ENCODE data around the gene LGI4. TPM values are rescaled to one million over a fixed set of nuclear protein-coding genes. Genes with fewer than 3 reads are reported as not detected.

The LGI4 gene
- total and polyA plus RNA-seq, 12 donors: 0.17 to 22.4 (median 1.5) TPM

- intact Hi-C loops (cut with DNase I): no loop called here
Observed at GRCh38 chr19:35095667-35096368, 39.0 kb downstream of the LGI4 start.

GRCh38 chr19:35094656-35095055, 40.2 kb downstream of the LGI4 start:
- no peak for TF ChIP-seq CTCF (IDR thresholded peaks at IDR 0.05)
- no peak for TF ChIP-seq POLR2A (IDR thresholded peaks at IDR 0.05)
- peaks cover 11% of the 10 kb centered on the region for H3K27me3 ChIP-seq
- intact Hi-C loops (cut with DNase I): loop anchor here in 1 of 2 donors (5.0 kb wide), 1 partner anchor 122 kb away; no protein-coding TSS in a partner anchor
- no peak overlapping the region for H3K27ac ChIP-seq
- H3K36me3 ChIP-seq (replicated peaks in 1 of 2): no peaks in the 10 kb centered on the region
- H3K9me3 ChIP-seq (replicated peaks in 1 of 3): no peaks in the 10 kb centered on the region
- 86 to 91% (median 89%) methylated on average over 4 of the region's 4 CpGs for WGBS, 4 donors
- no peak overlapping the region for H3K4me3 ChIP-seq
- peaks cover 0 to 6% of the 10 kb centered on the region in 2 donors for H3K4me1 ChIP-seq (replicated peaks in 1 of 2)
- no peak for DNase-seq

More at GRCh38 chr19:35095667-35096368, 39.0 kb downstream of the LGI4 start:
- Histone ChIP-seq H3K36me3 (replicated peaks in 1 of 2) (no peaks in the 10 kb centered on the region), H3K27me3 (peaks cover 9% of the 10 kb centered on the region), H3K4me1 (replicated peaks in 1 of 2) (peaks cover 0 to 1% of the 10 kb centered on the region in 2 donors), H3K4me3 (no peak overlapping the region), H3K27ac (no peak overlapping the region), H3K9me3 (replicated peaks in 1 of 3) (no peaks in the 10 kb centered on the region)
- 72 to 80% (median 77%) methylated on average over 8 of the region's 8 CpGs for WGBS, 4 donors
- TF ChIP-seq POLR2A (IDR thresholded peaks at IDR 0.05): no peak
- no peak for TF ChIP-seq CTCF (IDR thresholded peaks at IDR 0.05)
- DNase-seq: no peak

GRCh38 chr19:35093941-35094647, 40.8 kb downstream of the LGI4 start:
- WGBS, 4 donors: 77 to 94% (median 84%) methylated on average over 5 to 11 of the region's 11 CpGs
- Histone ChIP-seq H3K36me3 (replicated peaks in 1 of 2) (no peaks in the 10 kb centered on the region), H3K9me3 (replicated peaks in 1 of 3) (no peaks in the 10 kb centered on the region), H3K4me1 (replicated peaks in 1 of 2) (peaks cover 0 to 6% of the 10 kb centered on the region in 2 donors), H3K4me3 (no peak overlapping the region), H3K27ac (no peak overlapping the region), H3K27me3 (peaks cover 11% of the 10 kb centered on the region)
- TF ChIP-seq POLR2A (IDR thresholded peaks at IDR 0.05) (no peak), CTCF (IDR thresholded peaks at IDR 0.05) (no peak)
- no peak for DNase-seq
- intact Hi-C loops (cut with DNase I): loop anchor here in 1 of 2 donors (5.0 kb wide), 1 partner anchor 122 kb away; no protein-coding TSS in a partner anchor

- TF ChIP-seq POLR2A (IDR thresholded peaks at IDR 0.05) (no peak), CTCF (IDR thresholded peaks at IDR 0.05) (no peak)
- WGBS, 4 donors: 83 to 89% (median 86%) methylated on average over 5 of the region's 5 CpGs
Observed at GRCh38 chr19:35093430-35093829, 41.4 kb downstream of the LGI4 start.

More at GRCh38 chr19:35093430-35093829, 41.4 kb downstream of the LGI4 start:
- Histone ChIP-seq H3K27me3 (peaks cover 11% of the 10 kb centered on the region), H3K27ac (no peak overlapping the region), H3K9me3 (replicated peaks in 1 of 3) (no peaks in the 10 kb centered on the region), H3K4me1 (replicated peaks in 1 of 2) (peaks cover 0 to 6% of the 10 kb centered on the region in 2 donors), H3K36me3 (replicated peaks in 1 of 2) (no peaks in the 10 kb centered on the region), H3K4me3 (no peak overlapping the region)
- intact Hi-C loops (cut with DNase I): loop anchor here in 1 of 2 donors (5.0 kb wide), 1 partner anchor 121 kb away; no protein-coding TSS in a partner anchor
- no peak for DNase-seq
